KBM-7 (cell line): ENCODE measurements around the gene PTPRM.

ENCODE experiments used
- DNase-seq: peaks from one replicate; pipeline ENCODE4 v3.0.0-alpha.2; 2015
- in situ Hi-C: fragments of 300-500 bp; cut with MboI; formaldehyde crosslinking; loops from 2 replicates; pipeline ENCODE4 v1.14.3; 2020; ENCODE audit warnings: low sequenced_read_pairs, low pct_unique_long_range_greater_than_20kb, mixed read lengths

The PTPRM gene

GRCh38 chr18:7618891-7619442, 51.9 kb downstream of the PTPRM start:
- in situ Hi-C loops, result no loop called here
- no peak for DNase-seq

- no peak for DNase-seq
- in situ Hi-C loops, result no loop called here
Measured at GRCh38 chr18:7619676-7620075, 52.6 kb downstream of the PTPRM start.

GRCh38 chr18:7622721-7623120, 55.6 kb downstream of the PTPRM start:
- DNase-seq, result no peak
- in situ Hi-C loops, result no loop called here

- no peak for DNase-seq
- in situ Hi-C loops, result no loop called here
Measured at GRCh38 chr18:7623681-7624080, 56.6 kb downstream of the PTPRM start.

- in situ Hi-C loops, result no loop called here
- DNase-seq, result no peak
Measured at GRCh38 chr18:7624697-7625096, 57.6 kb downstream of the PTPRM start.

GRCh38 chr18:7626175-7626921, 59.2 kb downstream of the PTPRM start:
- in situ Hi-C loops, result no loop called here
- DNase-seq, result no peak

GRCh38 chr18:7626922-7627440, 59.9 kb downstream of the PTPRM start:
- in situ Hi-C loops, result no loop called here
- DNase-seq, result no peak

GRCh38 chr18:7629416-7629815, 62.3 kb downstream of the PTPRM start:
- no peak for DNase-seq
- in situ Hi-C loops, result no loop called here

- in situ Hi-C loops, result no loop called here
- DNase-seq, result no peak
Measured at GRCh38 chr18:7630731-7631442, 63.8 kb downstream of the PTPRM start.

- in situ Hi-C loops, result no loop called here
- DNase-seq, result no peak
Measured at GRCh38 chr18:7632152-7633098, 65.3 kb downstream of the PTPRM start.

GRCh38 chr18:7633171-7633570, 66.1 kb downstream of the PTPRM start:
- in situ Hi-C loops, result no loop called here
- no peak for DNase-seq

- in situ Hi-C loops, result no loop called here
- DNase-seq, result no peak
Measured at GRCh38 chr18:7635948-7636347, 68.8 kb downstream of the PTPRM start.

GRCh38 chr18:7637269-7637668, 70.2 kb downstream of the PTPRM start:
- in situ Hi-C loops, result no loop called here
- no peak for DNase-seq

- in situ Hi-C loops, result no loop called here
- no peak for DNase-seq
Measured at GRCh38 chr18:7638321-7638720, 71.2 kb downstream of the PTPRM start.

- DNase-seq, result no peak
- in situ Hi-C loops, result no loop called here
Measured at GRCh38 chr18:7641813-7642212, 74.7 kb downstream of the PTPRM start.

- in situ Hi-C loops, result no loop called here
- DNase-seq, result no peak
Measured at GRCh38 chr18:7642331-7642890, 75.3 kb downstream of the PTPRM start.

- no peak for DNase-seq
- in situ Hi-C loops, result no loop called here
Measured at GRCh38 chr18:7645756-7646155, 78.6 kb downstream of the PTPRM start.

- no peak for DNase-seq
- in situ Hi-C loops, result no loop called here
Measured at GRCh38 chr18:7646174-7646886, 79.2 kb downstream of the PTPRM start.
